ENCODE results near the gene IDE.

DNA sequence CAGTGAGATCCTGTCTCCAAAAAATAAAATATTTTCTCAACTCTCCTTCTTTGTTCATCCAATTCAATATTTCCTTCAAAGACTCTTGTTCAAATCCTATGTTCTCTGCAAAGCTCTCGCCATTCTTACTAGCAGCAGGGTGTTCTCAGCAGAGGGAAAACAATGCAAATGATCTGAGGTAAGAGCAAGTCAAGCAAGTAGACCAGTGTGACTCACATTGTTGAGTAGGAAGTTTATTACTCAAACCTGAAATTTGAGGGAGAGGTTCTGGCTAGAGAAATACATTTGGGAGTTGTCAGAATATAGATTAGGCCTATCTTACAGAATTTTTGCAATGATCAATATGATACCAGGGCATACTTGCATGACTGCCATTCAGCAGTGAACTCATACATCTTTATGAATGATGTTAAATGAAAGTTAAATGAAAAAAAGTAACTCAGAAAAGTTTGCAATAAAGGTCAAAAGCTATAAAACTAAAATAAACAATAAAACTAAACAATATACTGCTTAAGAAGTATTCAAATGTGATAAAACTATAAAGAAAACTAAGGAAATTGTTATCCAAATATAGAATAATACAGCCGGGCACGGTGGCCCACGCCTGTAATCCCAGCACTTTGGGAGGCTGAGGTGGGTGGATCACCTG lies 5.8 kb downstream of the IDE start:
- TF ChIP-seq ZNF274 (IDR thresholded peaks at IDR 0.05; ENCODE audit: low read depth, low read length) (no peak), YY1 (IDR thresholded peaks at IDR 0.05; ENCODE audit: insufficient read depth, insufficient read length) (no peak)

All from NT2/D1 (cell line).